ENCODE results near the gene PPP2R3C.
"Not testable (repeated sequence)": the region's sequence is repeated elsewhere in the genome, so short reads cannot be mapped to it uniquely, and the experiment has no call there.

The PPP2R3C gene

GRCh38 chr14:35123388-35123703, 1.6 kb upstream of the PPP2R3C start:
- FAIRE-seq, result no peak

GRCh38 chr14:35122696-35123387, 1.1 kb upstream of the PPP2R3C start:
- FAIRE-seq, result no peak

GRCh38 chr14:35121026-35121886, 534 bp downstream of the PPP2R3C start:
- no peak for FAIRE-seq

DNA sequence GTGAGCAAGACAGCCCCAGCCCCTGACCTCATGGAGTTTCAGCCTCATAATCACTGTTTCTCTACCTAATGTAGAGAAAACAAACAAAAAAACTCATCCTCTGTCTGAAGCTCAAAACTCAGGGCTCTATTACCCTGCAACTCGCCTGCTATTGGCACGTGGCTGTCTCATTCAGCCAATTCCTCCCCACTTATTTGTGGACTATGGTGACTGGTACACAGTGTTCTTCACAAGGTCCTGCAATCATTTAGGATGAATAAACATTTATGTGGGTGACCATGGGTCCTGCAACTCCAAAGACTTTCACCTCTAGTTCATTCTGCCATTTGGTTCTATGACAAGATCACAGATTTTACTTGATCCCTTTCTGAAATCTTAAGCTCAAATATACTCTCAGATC, 4.7 kb downstream of the PPP2R3C start:
- FAIRE-seq, result no peak

GRCh38 chr14:35116242-35116641, 5.5 kb downstream of the PPP2R3C start:
- no peak for FAIRE-seq

GRCh38 chr14:35114036-35114435, 7.8 kb downstream of the PPP2R3C start:
- FAIRE-seq, result no peak

GRCh38 chr14:35113308-35113950, 8.4 kb downstream of the PPP2R3C start:
- no peak for FAIRE-seq

DNA sequence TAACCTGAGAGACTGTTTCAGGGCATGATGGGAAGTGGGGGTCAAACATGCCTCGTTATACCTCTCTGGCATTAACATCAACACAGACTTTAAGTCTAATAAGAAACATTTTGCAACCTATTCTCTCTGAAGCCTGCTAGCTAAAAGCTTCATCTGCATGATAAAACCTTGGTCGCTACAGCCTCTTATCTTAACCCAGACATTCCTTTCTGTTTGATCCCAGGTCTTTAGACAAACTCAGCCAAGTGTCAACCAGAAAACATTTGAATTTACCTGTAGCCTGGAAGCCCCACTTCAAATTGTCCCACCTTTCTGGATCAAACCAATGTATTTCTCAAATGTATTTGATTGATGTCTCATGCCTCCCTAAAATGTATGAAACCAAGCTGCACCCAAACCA, 9.1 kb downstream of the PPP2R3C start:
- FAIRE-seq, result no peak

GRCh38 chr14:35107866-35108265, 13.9 kb downstream of the PPP2R3C start:
- FAIRE-seq, result no peak

GRCh38 chr14:35094645-35095044, 27.1 kb downstream of the PPP2R3C start:
- FAIRE-seq, result not testable (repeated sequence)

GRCh38 chr14:35088514-35088913, 33.3 kb downstream of the PPP2R3C start:
- no peak for FAIRE-seq

DNA sequence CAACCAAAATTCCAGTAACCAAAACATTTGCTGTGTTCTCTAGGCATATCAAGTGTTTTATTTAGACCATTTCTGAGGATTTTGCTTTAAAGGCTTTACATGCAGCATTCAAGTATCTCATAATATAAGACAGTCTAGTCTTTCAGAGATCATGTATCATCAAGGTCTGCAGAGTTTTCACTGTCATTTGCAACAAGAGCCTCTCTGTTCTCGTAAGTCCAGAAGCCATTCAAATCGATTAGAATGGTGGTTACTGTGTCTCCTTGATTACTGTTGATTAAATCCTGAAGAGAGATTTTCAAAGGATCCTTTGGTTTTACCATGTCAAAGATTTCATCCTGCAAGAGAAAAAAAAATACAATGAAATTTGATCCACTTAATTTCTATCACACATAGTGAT, 36.3 kb downstream of the PPP2R3C start:
- FAIRE-seq, result no peak

DNA sequence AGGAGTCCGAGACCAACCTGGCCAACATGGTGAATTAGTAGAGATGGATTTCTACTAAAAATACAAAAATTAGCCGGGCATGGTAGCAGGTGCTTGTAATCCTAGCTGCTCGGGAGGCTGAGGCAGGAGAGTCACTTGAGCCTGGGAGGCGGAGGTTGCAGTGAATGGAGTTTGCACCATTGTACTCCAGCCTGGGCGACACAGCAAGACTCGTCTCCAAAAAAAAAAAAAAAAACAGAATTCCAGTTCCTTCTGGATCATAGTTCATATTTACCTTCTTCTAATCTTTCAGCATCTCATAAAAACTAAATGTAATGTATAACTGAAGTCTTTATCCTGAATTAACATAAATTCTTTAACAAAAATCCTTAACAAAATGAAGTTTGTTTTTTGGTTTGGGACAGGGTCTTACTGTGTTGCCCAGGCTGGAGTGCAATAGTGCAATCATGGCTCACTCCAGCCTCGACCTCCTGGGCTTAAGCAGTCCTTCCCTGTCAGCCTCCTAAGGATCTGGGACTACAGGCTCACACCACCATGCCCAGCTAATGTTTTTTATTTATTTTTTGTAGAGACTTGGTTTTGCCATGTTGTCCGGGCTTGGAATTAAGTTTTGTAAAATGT, 38.1 kb downstream of the PPP2R3C start:
- no peak for FAIRE-seq

DNA sequence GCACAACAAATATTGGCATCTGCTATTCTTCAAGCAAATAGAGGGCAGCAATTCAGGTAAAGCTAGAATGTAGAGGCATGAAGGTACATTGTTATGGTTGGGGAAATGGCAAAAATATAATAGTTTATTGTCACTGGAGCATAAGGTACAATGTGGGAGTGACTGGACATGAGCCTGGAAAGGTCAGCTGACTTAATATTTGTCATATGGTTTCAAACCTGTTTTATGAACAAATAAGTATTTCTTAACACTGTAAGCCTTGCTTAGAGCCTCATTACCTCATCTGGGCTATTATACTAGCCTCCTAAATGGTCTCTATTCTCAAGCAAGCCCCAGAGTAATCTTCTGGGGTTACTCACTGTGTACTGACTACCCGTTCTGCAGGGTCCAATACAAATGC, 42.0 kb downstream of the PPP2R3C start:
- FAIRE-seq, result no peak

DNA sequence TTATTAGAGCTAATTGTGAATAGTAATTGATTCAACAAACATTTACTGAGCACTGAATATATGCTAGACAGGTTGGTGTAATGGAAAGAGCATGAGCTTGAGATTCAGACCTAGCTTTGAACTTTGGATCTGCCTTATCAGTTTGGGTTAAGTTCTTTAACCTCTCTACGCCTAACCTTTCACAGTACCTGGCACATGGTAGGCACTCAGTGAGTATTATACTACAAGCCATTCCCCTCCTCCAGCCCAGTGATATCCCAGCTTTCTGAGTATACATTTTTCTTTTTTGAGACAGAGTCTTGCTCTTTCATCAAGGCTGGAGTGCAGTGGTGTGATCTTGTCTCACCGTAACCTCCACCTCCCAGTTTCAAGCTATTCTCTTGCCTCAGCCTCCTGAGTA, 43.7 kb downstream of the PPP2R3C start:
- no peak for FAIRE-seq

DNA sequence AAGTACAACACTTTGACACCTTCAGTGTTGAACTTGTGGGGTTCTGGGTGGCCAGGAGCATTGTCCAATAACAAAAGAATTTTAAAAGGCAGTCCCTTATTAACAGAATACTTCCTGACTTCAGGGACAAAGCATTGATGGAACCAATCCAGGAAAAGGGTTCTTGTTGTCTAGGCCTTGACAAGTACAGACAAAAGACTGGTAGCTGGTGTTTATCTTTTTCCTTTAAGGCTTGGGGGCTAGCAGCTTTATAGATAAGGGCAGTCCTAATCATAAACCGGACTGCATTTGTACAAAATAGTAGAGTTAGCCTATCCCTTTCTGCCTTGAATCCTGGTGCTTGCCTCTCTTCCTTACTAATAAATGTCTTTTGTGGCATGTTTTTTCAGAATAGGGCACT, 48.3 kb downstream of the PPP2R3C start:
- no peak for FAIRE-seq

- FAIRE-seq, result no peak
These were observed 49.6 kb downstream of the PPP2R3C start for GRCh38 chr14:35072226-35072625.

- no peak for FAIRE-seq
These were observed 53.4 kb downstream of the PPP2R3C start for GRCh38 chr14:35068238-35069012.

GRCh38 chr14:35065731-35066130, 56.1 kb downstream of the PPP2R3C start:
- FAIRE-seq, result not testable (repeated sequence)

GRCh38 chr14:35061113-35061791, 60.5 kb downstream of the PPP2R3C start:
- not testable (repeated sequence) for FAIRE-seq

DNA sequence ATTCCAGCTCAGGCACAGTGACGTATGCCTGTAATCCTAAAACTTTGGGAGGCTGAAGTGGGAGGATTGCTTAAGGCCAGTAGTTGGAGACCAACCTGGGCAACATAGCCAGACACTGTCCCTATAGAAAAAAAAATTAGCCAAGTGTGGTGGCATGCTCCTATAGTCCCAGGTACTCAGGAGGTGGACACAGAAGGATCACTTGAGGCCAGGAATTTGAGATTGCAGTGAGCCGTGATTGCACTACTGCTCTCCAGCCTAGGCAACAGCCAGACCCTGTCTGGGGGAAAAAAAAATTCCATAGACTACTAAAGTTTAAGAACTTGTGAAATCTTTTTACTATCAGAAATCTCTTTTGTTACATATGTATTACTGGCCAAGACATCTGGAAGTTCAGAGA, 69.2 kb downstream of the PPP2R3C start:
- FAIRE-seq, result no peak

DNA sequence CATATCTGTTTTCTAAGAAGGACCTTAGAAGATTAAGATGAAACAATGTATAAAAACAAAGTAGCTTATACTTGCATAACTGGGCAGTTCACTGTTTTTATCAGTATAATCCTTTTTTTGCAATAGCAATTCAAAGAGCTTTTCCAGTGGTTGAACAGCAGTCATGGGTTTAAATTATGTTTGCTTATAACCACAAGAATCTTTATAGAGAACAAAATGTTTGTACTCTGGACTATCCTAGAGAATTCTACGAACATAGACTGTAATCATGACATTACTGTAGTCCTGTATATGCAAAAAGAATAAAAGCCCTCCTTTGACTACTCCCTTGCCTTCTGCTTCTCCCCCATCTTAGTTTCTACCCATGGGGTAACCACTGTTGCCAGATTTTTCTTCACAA, 70.0 kb downstream of the PPP2R3C start:
- FAIRE-seq, result no peak

Measured in endometrium (tissue), 2 donors.